ENCODE data around the gene NKX1-1. TPM values are rescaled to one million over a fixed set of nuclear protein-coding genes. Genes with fewer than 3 reads are reported as not detected.
A peak's percentile ranks its signal among the peaks of the same experiment; 100 is the strongest.
"Not testable (repeated sequence)": the region's sequence is repeated elsewhere in the genome, so short reads cannot be mapped to it uniquely, and the experiment has no call there.

Gene NKX1-1
- polyA plus RNA-seq, 6 donors from 2014 or later, result not detected

GRCh38 chr4:1398681-1399507 is 7.3 kb downstream of the NKX1-1 start:
- Mint-ChIP-seq H3K36me3 (peaks cover 3 to 7% of the 10 kb centered on the region in 2 donors), H3K9me3 (peaks cover 0 to 9% (median 3%) of the 10 kb centered on the region in 7 donors), H3K4me3 (no peak overlapping the region), H3K4me1 (peaks cover 0 to 6% (median 1%) of the 10 kb centered on the region in 3 donors), H3K27ac (no peak overlapping the region), H3K27me3 (peaks cover 0 to 40% (median 10%) of the 10 kb centered on the region in 3 donors)
- DNase-seq (no peak), ATAC-seq (ENCODE audit: low read depth in 2 of 2) (no peak)

GRCh38 chr4:1396806-1397455 is 9.3 kb downstream of the NKX1-1 start:
- Mint-ChIP-seq H3K9me3 (peaks cover 0 to 12% (median 4%) of the 10 kb centered on the region in 7 donors), H3K27me3 (peaks cover 0 to 27% (median 10%) of the 10 kb centered on the region in 3 donors), H3K27ac (no peak overlapping the region), H3K36me3 (peaks cover 7% of the 10 kb centered on the region in 2 donors), H3K4me3 (no peak overlapping the region), H3K4me1 (peaks cover 0 to 3% (median 0%) of the 10 kb centered on the region in 3 donors)
- DNase-seq (no peak), ATAC-seq (ENCODE audit: low read depth in 2 of 2) (no peak)

GRCh38 chr4:1395941-1396805 is 10.1 kb downstream of the NKX1-1 start:
- H3K9me3 Mint-ChIP-seq, result peaks cover 0 to 12% (median 3%) of the 10 kb centered on the region in 7 donors
- peaks cover 0 to 22% (median 10%) of the 10 kb centered on the region in 3 donors for H3K27me3 Mint-ChIP-seq

GRCh38 chr4:1395389-1395820 is 10.8 kb downstream of the NKX1-1 start:
- Mint-ChIP-seq H3K9me3 (peaks cover 0 to 12% (median 3%) of the 10 kb centered on the region in 7 donors), H3K27me3 (peaks cover 0 to 16% (median 3%) of the 10 kb centered on the region in 3 donors)
- not testable (repeated sequence) for H3K4me3 Mint-ChIP-seq; ATAC-seq (ENCODE audit: low read depth in 2 of 2); H3K27ac Mint-ChIP-seq; H3K4me1 Mint-ChIP-seq; DNase-seq; H3K36me3 Mint-ChIP-seq

More at GRCh38 chr4:1395941-1396805, 10.1 kb downstream of the NKX1-1 start:
- Mint-ChIP-seq H3K4me3 (no peak overlapping the region), H3K36me3 (peaks cover 7% of the 10 kb centered on the region in 2 donors), H3K4me1 (peaks cover 0 to 3% (median 0%) of the 10 kb centered on the region in 3 donors), H3K27ac (no peak overlapping the region)
- DNase-seq (no peak), ATAC-seq (ENCODE audit: low read depth in 2 of 2) (no peak)

GRCh38 chr4:1394554-1395388 is 11.5 kb downstream of the NKX1-1 start:
- not testable (repeated sequence) for H3K27ac Mint-ChIP-seq
- H3K36me3 Mint-ChIP-seq, result peaks cover 10% of the 10 kb centered on the region in 2 donors

GRCh38 chr4:1393866-1394265 is 12.4 kb downstream of the NKX1-1 start:
- Mint-ChIP-seq H3K4me1 (peaks cover 0 to 3% (median 0%) of the 10 kb centered on the region in 3 donors), H3K9me3 (peaks cover 0 to 23% (median 14%) of the 10 kb centered on the region in 7 donors), H3K27me3 (peaks cover 0 to 5% (median 0%) of the 10 kb centered on the region in 3 donors), H3K4me3 (peak overlapping the region in 1 of 8 donors; percentile 81), H3K27ac (no peak overlapping the region), H3K36me3 (peaks cover 16% of the 10 kb centered on the region in 2 donors)
- DNase-seq (no peak), ATAC-seq (ENCODE audit: low read depth in 2 of 2) (no peak)

More at GRCh38 chr4:1394554-1395388, 11.5 kb downstream of the NKX1-1 start:
- not testable (repeated sequence) for H3K4me3 Mint-ChIP-seq; DNase-seq; H3K27me3 Mint-ChIP-seq; H3K4me1 Mint-ChIP-seq; ATAC-seq (ENCODE audit: low read depth in 2 of 2)
- peaks cover 0 to 17% (median 7%) of the 10 kb centered on the region in 7 donors for H3K9me3 Mint-ChIP-seq

- peaks cover 0 to 26% (median 16%) of the 10 kb centered on the region in 7 donors for H3K9me3 Mint-ChIP-seq
- not testable (repeated sequence) for H3K4me3 Mint-ChIP-seq; H3K4me1 Mint-ChIP-seq; ATAC-seq (ENCODE audit: low read depth in 2 of 2); DNase-seq; H3K27ac Mint-ChIP-seq; H3K27me3 Mint-ChIP-seq
- H3K36me3 Mint-ChIP-seq, result peaks cover 21% of the 10 kb centered on the region in 2 donors
Observed at GRCh38 chr4:1393363-1393762, 12.9 kb downstream of the NKX1-1 start.

- H3K9me3 Mint-ChIP-seq, result peaks cover 0 to 21% (median 13%) of the 10 kb centered on the region in 7 donors
- no peaks in the 10 kb centered on the region for H3K27me3 Mint-ChIP-seq
- H3K36me3 Mint-ChIP-seq, result peaks cover 24 to 25% of the 10 kb centered on the region in 2 donors
- no peaks in the 10 kb centered on the region for H3K4me1 Mint-ChIP-seq
- ATAC-seq (ENCODE audit: low read depth in 2 of 2), result no peak
- DNase-seq, result no peak
- no peak overlapping the region for H3K4me3 Mint-ChIP-seq
- no peak overlapping the region for H3K27ac Mint-ChIP-seq
Observed at GRCh38 chr4:1385373-1386340, 20.6 kb downstream of the NKX1-1 start.

GRCh38 chr4:1384675-1385372 is 21.4 kb downstream of the NKX1-1 start:
- no peak for ATAC-seq (ENCODE audit: low read depth in 2 of 2)
- Mint-ChIP-seq H3K27ac (no peak overlapping the region), H3K4me3 (no peak overlapping the region), H3K36me3 (peaks cover 21 to 22% of the 10 kb centered on the region in 2 donors), H3K27me3 (no peaks in the 10 kb centered on the region), H3K4me1 (no peaks in the 10 kb centered on the region), H3K9me3 (peaks cover 0 to 17% (median 13%) of the 10 kb centered on the region in 7 donors)
- DNase-seq, result no peak

- Mint-ChIP-seq H3K36me3 (peaks cover 16 to 17% of the 10 kb centered on the region in 2 donors), H3K9me3 (peaks cover 0 to 11% (median 5%) of the 10 kb centered on the region in 7 donors), H3K27me3 (no peaks in the 10 kb centered on the region), H3K4me3 (no peak overlapping the region), H3K27ac (no peak overlapping the region), H3K4me1 (no peaks in the 10 kb centered on the region)
- ATAC-seq (ENCODE audit: low read depth in 2 of 2), result no peak
- no peak for DNase-seq
Observed at GRCh38 chr4:1383728-1384591, 22.3 kb downstream of the NKX1-1 start.

Data from naive B cell (primary cell).